Endodermal cell (in vitro differentiated cells): ENCODE results near the gene CHID1. TPM values are rescaled to one million over a fixed set of nuclear protein-coding genes. Genes with fewer than 3 reads are reported as not detected.

Experiments
- DNase-seq: peaks from one replicate; pipeline ENCODE4 v3.0.0-alpha.2; 2017
- H3K27ac ChIP-seq: 2 replicates; pipeline ENCODE4 v1.5.1; 2013; ENCODE audit warnings: mild to moderate bottlenecking, low read depth, low read length, moderate library complexity
- H3K27me3 ChIP-seq: 2 replicates; pipeline ENCODE4 v1.6.1; 2013; ENCODE audit warnings: mild to moderate bottlenecking, low read length, moderate library complexity; ENCODE audit not compliant: insufficient read depth, control insufficient read depth, poor library complexity, severe bottlenecking
- H3K36me3 ChIP-seq: 2 replicates; pipeline ENCODE4 v1.7.0; 2013; ENCODE audit warnings: mild to moderate bottlenecking, low read length, moderate library complexity; ENCODE audit not compliant: control insufficient read depth, insufficient read depth
- H3K4me1 ChIP-seq: one replicate; pipeline ENCODE4 v1.7.0; 2013; ENCODE audit warnings: low read length; ENCODE audit not compliant: control insufficient read depth, insufficient read depth
- H3K4me3 ChIP-seq: 2 replicates; pipeline ENCODE4 v1.5.1; 2013; ENCODE audit warnings: mild to moderate bottlenecking, low read length, moderate library complexity
- H3K9ac ChIP-seq: 2 replicates; pipeline ENCODE4 v1.6.1; 2013; ENCODE audit warnings: mild to moderate bottlenecking, low read length, moderate library complexity; ENCODE audit not compliant: poor library complexity, severe bottlenecking; ENCODE audit errors: extremely low read depth
- H3K9me3 ChIP-seq: 2 replicates; pipeline ENCODE4 v1.6.1; 2013; ENCODE audit warnings: mild to moderate bottlenecking, low read length, moderate library complexity; ENCODE audit not compliant: control insufficient read depth
- H3K27ac Mint-ChIP-seq: 2 replicates; pipeline ENCODE4 v1.8.0; 2020; ENCODE audit warnings: mixed read lengths
- H3K27me3 Mint-ChIP-seq: 2 replicates; pipeline ENCODE4 v1.8.0; 2021; ENCODE audit warnings: mild to moderate bottlenecking, mixed read lengths; ENCODE audit not compliant: insufficient read depth
- H3K36me3 Mint-ChIP-seq: 2 replicates; pipeline ENCODE4 v1.8.0; 2020; ENCODE audit warnings: low read depth, mixed read lengths
- H3K4me1 Mint-ChIP-seq: 2 replicates; pipeline ENCODE4 v1.8.0; 2020; ENCODE audit warnings: mixed read lengths
- H3K4me3 Mint-ChIP-seq: 2 replicates; pipeline ENCODE4 v1.8.0; 2020; ENCODE audit warnings: mild to moderate bottlenecking, moderate library complexity, mixed read lengths
- H3K9me3 Mint-ChIP-seq: 2 replicates; pipeline ENCODE4 v1.8.0; 2020; ENCODE audit warnings: mild to moderate bottlenecking, mixed read lengths
- WGBS, 2 experiments: methylation state at CpG; one replicate each; pipeline versions ENCODE4 v1.1.5 to v1.1.7; 2013; ENCODE audit warnings: missing lambda C conversion rate in 2 of 2, mixed read lengths in 1 of 2; ENCODE audit not compliant: insufficient coverage in 1 of 2, insufficient read length in 1 of 2; 5-methylcytosine and 5-hydroxymethylcytosine counted together
- total RNA-seq, 2 donors: library from RNA; stranded (reverse); fragmentation: NEBNext Ultra II Directional in 1 of 2; extraction: Animal tissue kit (Norgen Biotek cat#: 25700) in 1 of 2; gene quantifications; 2 replicates in 1 of 2; 3 replicates in 1 of 2; pipeline ENCODE4 v1.2.1, GENCODE V29; 2021
- TF ChIP-seq, protein P1 (sequence below): fragments of 200-600 bp; sonication (generic); conservative IDR thresholded peaks from 2 replicates; pipeline ENCODE4 v1.5.0; 2021; ENCODE audit warnings: antibody characterized with exemption, mild to moderate bottlenecking

Gene CHID1
- total RNA-seq, 2 donors from 2014 or later, result 82.0 to 83.5 TPM

DNA sequence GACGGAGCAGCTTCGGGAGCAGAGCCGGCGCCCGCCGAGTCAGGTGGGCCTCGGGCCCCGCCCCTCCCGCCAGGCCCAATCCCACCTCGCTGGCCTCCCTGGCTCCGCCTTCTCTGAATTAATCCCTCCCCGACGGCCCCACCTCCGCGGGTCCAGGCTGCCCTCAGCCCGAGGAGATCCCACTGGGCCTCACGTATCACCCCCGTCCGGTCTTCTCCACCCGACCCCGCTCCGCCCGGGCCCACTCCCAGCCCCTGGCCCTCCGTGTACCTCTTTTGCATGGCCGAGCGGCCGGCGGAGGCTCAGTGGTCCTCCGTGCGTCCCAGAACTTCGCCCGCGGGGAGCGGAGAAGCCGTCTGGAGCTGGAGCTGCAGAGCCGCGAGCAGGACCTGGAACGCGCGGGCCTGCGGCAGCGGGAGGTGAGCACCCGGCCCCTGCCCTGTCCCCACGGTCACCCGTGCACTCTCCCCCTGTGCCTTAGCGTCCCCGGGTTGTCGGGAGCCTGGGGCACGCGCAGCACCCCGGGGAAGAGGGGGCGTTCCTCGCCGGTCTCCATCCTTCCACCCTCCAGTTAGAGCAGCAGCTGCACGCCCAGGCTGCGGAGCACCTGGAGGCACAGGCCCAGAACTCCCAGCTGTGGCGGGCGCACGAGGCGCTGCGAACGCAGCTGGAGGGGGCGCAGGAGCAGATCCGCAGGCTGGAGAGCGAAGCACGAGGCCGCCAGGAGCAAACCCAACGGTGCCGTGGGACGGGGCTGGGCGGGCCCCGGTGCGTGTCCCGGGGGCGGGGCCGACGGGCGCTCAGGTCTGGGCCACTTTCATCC is 80.1 kb downstream of the CHID1 start:
- DNase-seq, result peak; percentile 96
- Histone ChIP-seq H3K9me3 (no peaks in the 10 kb centered on the region), H3K4me1 (peaks cover 20% of the 10 kb centered on the region), H3K9ac (no peak overlapping the region), H3K36me3 (no peaks in the 10 kb centered on the region), H3K27ac (no peak overlapping the region), H3K4me3 (peak overlapping the region; percentile 56), H3K27me3 (peaks cover 61% of the 10 kb centered on the region)
- H3K36me3 Mint-ChIP-seq, result no peaks in the 10 kb centered on the region
- H3K9me3 Mint-ChIP-seq, result no peaks in the 10 kb centered on the region
- H3K4me3 Mint-ChIP-seq, result peak overlapping the region; percentile 59
- peaks cover 24% of the 10 kb centered on the region for H3K4me1 Mint-ChIP-seq
- 0 to 3% methylated on average over 2 to 78 of the region's 78 CpGs for WGBS, 2 experiments
- TF ChIP-seq, protein P1, sequence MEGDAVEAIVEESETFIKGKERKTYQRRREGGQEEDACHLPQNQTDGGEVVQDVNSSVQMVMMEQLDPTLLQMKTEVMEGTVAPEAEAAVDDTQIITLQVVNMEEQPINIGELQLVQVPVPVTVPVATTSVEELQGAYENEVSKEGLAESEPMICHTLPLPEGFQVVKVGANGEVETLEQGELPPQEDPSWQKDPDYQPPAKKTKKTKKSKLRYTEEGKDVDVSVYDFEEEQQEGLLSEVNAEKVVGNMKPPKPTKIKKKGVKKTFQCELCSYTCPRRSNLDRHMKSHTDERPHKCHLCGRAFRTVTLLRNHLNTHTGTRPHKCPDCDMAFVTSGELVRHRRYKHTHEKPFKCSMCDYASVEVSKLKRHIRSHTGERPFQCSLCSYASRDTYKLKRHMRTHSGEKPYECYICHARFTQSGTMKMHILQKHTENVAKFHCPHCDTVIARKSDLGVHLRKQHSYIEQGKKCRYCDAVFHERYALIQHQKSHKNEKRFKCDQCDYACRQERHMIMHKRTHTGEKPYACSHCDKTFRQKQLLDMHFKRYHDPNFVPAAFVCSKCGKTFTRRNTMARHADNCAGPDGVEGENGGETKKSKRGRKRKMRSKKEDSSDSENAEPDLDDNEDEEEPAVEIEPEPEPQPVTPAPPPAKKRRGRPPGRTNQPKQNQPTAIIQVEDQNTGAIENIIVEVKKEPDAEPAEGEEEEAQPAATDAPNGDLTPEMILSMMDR, result no peak
- no peak overlapping the region for H3K27ac Mint-ChIP-seq
- H3K27me3 Mint-ChIP-seq, result peaks cover 50% of the 10 kb centered on the region

DNA sequence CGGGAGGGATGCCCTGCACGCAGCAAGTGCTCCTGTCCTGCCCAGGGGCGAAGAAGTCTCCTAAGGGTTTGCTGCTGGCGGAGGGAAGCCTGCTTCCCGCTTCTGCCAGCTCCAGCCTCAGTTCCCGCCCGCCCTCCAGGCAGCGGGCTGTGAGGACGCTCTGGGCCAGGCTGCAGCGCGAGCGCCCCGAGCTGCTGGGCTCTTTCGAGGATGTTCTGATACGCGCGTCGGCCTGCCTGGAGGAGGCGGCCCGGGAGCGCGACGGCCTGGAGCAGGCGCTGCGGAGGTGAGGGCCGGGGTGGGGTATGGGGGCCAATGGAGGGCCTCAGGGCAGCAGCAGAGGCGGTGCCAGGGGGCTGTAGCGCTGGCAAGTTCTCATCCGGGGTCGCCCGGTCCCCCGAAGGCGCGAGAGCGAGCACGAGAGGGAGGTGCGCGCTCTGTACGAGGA is 80.7 kb downstream of the CHID1 start:
- H3K4me1 Mint-ChIP-seq, result peaks cover 24% of the 10 kb centered on the region
- peaks cover 50% of the 10 kb centered on the region for H3K27me3 Mint-ChIP-seq
- no peaks in the 10 kb centered on the region for H3K36me3 ChIP-seq
- peak overlapping the region; percentile 59 for H3K4me3 Mint-ChIP-seq
- no peaks in the 10 kb centered on the region for H3K9me3 Mint-ChIP-seq
- H3K27ac ChIP-seq, result no peak overlapping the region
- H3K4me3 ChIP-seq, result peak overlapping the region; percentile 66
- H3K9me3 ChIP-seq, result no peaks in the 10 kb centered on the region
- TF ChIP-seq, protein P1, result no peak
- H3K4me1 ChIP-seq, result peaks cover 20% of the 10 kb centered on the region
- peaks cover 5% of the 10 kb centered on the region for H3K36me3 Mint-ChIP-seq
- no peak for DNase-seq
- H3K27ac Mint-ChIP-seq, result no peak overlapping the region
- no peak overlapping the region for H3K9ac ChIP-seq
- whole genome bisulfite sequencing, 2 experiments, result 0 to 4% methylated on average over 17 to 39 of the region's 39 CpGs
- H3K27me3 ChIP-seq, result peaks cover 66% of the 10 kb centered on the region

- no peak overlapping the region for H3K9ac ChIP-seq
- H3K27ac ChIP-seq, result no peak overlapping the region
- TF ChIP-seq, protein P1, result no peak
- no peaks in the 10 kb centered on the region for H3K36me3 ChIP-seq
- no peaks in the 10 kb centered on the region for H3K9me3 ChIP-seq
- Mint-ChIP-seq H3K9me3 (no peaks in the 10 kb centered on the region), H3K27ac (no peak overlapping the region), H3K36me3 (peaks cover 7% of the 10 kb centered on the region), H3K27me3 (peaks cover 50% of the 10 kb centered on the region), H3K4me1 (peaks cover 24% of the 10 kb centered on the region), H3K4me3 (peak overlapping the region; percentile 59)
- 14 to 25% methylated on average over 9 to 39 of the region's 40 CpGs for WGBS, 2 experiments
- peaks cover 18% of the 10 kb centered on the region for H3K4me1 ChIP-seq
- peak; percentile 76 for DNase-seq
- H3K4me3 ChIP-seq, result peak overlapping the region; percentile 66
- H3K27me3 ChIP-seq, result peaks cover 66% of the 10 kb centered on the region
Observed at GRCh38 chr11:829176-829846, 81.3 kb downstream of the CHID1 start.
